GM21381 (cell line): ENCODE data around the gene PGM5.

ENCODE experiments used
- ATAC-seq: cut with Tn5 transposase; IDR thresholded peaks from one replicate; pipeline ENCODE4 v1.9.1; 2021; ENCODE audit warnings: mild to moderate bottlenecking, moderate library complexity; ENCODE audit not compliant: unreplicated experiment

Gene PGM5

DNA sequence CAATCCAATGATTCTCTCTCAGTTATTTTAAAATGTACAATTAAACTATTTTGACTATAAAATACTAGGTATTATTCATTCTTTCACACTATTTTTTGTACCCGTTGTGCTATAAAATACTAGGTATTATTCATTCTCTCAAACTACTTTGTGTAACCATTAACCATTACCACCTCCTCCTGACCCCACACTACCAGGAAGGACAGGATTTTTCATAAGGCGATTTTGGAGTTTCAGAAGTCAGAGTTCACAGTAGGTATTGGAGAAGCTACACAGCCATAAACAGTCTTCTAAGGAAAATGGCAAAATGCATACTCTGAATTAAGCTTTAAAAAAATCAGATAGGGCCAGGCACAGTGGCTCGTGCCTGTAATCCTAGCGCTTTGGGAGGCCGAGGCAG is 219.4 kb downstream of the PGM5 start:
- no peak for ATAC-seq

DNA sequence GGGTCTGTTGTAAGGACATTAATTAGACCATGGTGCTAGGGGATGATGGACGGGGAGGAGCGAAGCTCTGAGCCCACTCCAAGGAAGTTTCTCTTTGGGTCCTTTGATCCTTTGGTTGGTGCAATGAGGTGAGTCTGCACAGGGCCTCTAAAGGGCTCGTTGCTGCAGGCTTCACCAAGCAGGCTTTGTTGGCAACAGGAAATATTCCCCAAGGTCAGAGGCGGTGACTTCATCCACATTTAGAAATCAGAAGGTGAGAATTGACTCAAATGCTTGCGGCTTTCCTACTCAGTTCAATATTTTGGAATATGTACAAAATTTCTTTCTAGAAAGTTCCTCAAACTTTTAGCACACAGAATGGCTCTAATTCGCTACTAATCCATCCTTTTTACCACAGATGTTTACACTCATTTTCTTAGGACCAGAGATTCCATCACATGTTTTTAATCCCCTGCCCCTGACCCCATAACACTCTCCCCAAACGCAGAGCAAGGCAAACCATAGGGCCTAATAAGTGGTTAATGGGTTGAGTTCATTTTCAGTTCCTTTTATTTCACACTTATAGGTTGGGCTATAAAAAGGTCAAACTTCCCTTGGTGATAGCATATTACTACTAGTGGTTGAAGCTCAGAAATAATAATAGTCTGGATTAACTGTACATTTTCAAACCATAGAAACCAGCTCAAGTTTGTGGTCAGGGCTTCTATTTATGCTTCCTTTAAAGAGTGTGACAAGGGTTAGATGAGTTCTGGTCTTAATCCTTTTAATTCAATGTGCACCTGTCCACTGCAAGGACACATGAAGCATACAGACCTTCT is 221.6 kb downstream of the PGM5 start:
- ATAC-seq, result peak; percentile 88
